ENCODE measurements around the gene SYPL2.
A peak's percentile ranks its signal among the peaks of the same experiment; 100 is the strongest.

Gene SYPL2

GRCh38 chr1:109509176-109510134, 43.1 kb downstream of the SYPL2 start, which contains the start of gene AMIGO1:
AMIGO1 (minus strand) TSS chr1:109509727; CDS start chr1:109508912, 815 bp downstream.
- peak; percentile 30 for DNase-seq (ENCODE audit: extremely low read depth in 1 of 2, low read depth in 1 of 2)

DNA sequence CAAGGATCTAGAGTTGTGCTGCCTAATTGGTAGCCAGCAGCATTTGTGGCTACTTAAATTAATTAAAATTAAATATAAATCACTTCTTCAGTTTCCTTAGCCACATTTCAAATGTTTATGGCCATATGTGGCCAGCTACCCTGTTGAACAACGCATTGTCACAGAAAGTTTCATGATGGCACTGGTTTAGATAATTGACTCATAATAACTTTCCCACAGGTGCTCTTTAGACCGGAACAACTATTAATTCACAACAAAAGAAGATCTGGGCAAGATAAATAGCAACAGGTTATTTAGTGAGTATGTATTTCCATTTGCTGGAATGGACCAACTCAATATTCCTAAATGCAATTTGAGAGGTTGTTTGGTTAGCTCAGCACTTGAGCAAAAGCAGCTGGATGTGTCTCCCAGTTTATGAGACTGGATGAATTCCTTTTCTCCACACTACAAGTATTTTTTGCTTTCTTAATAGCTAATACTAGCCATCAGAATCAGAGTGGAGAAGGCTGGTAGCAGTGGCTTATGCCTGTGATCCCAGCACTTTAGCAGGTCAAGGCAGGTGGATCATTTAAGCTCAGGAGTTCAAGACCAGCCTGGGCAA, 46.9 kb downstream of the SYPL2 start:
- DNase-seq (ENCODE audit: extremely low read depth in 1 of 2, low read depth in 1 of 2): no peak

DNA sequence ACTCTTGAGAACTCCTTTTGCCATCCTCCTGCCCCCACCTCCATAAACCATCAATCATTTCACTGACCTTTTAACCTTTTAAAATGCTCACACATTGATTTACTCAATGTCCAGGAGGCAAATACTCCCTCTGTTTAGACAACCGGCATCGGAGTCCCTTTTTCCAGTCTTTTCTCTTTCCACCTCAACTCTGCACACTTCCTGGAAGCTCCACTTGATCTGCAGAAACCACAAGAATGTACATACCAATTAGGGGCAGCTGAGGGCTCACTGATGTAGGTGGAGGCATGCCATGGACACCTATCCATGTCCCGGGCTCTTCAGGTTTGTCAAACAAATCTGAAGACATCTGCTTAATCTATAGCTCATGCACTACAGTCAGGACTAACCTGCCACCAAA, 48.5 kb downstream of the SYPL2 start:
- no peak for DNase-seq (ENCODE audit: extremely low read depth in 1 of 2, low read depth in 1 of 2)

GRCh38 chr1:109516872-109517271, 50.5 kb downstream of the SYPL2 start:
- DNase-seq (ENCODE audit: extremely low read depth in 1 of 2, low read depth in 1 of 2): no peak

DNA sequence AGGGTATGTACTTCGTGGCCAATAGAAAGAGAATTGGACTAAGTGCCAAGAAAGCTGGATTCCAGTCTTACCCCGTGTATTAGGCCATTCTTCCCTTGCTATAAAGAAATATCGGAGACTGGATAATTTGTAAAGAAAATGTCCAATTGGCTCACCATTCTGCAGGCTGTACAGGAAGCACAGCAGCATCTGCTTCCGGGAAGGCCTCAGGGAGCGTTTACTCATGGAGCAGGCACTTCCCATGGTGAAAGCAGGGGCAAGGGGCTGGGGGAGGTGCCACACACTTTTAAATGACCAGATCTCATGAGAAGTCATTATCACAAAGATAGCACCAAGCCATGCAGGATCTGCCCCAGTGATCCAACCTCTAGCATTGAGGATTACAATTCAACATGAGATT, 51.0 kb downstream of the SYPL2 start:
- no peak for DNase-seq (ENCODE audit: extremely low read depth in 1 of 2, low read depth in 1 of 2)

- no peak for DNase-seq (ENCODE audit: extremely low read depth in 1 of 2, low read depth in 1 of 2)
Observed at GRCh38 chr1:109521002-109521951, 54.9 kb downstream of the SYPL2 start.

DNA sequence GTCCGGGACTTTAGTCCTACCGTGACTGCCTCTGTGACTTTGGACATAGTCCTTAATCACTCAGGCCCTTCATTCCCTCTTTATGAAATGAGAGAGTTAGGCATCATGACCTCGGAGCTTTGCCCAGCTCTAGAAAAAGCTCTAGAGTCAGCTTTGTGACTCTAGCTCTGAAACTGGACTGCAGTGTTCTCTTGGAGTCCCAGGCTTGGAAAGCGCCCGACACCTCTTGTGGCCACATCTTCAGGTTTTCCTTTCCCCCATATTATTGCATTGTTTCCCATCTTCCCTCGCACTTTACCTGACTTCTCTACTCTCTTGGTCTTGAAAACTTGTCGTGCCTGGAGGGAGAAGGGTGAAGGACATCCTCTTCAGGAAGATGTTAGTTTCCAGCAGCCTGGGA, 55.7 kb downstream of the SYPL2 start:
- no peak for DNase-seq (ENCODE audit: extremely low read depth in 1 of 2, low read depth in 1 of 2)

DNA sequence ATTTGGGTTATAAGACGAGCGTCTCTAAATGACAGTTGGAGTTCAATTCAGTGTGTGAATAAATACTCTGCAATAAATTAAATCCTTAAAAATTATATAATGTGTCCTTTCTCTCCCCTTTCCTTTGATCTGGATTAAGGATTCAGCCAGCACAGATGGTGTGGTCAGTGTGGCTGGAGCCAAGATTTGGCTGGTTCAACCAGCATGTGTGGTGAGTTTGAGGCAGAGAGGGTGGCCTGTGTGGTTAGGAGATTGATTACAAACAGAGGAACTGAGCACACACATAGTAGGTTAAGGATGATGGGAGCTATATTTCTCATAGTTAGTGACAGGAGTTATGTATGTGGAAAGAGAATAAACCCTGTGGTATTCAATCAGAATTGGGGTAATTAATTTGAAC, 57.4 kb downstream of the SYPL2 start:
- DNase-seq (ENCODE audit: extremely low read depth in 1 of 2, low read depth in 1 of 2): no peak

DNA sequence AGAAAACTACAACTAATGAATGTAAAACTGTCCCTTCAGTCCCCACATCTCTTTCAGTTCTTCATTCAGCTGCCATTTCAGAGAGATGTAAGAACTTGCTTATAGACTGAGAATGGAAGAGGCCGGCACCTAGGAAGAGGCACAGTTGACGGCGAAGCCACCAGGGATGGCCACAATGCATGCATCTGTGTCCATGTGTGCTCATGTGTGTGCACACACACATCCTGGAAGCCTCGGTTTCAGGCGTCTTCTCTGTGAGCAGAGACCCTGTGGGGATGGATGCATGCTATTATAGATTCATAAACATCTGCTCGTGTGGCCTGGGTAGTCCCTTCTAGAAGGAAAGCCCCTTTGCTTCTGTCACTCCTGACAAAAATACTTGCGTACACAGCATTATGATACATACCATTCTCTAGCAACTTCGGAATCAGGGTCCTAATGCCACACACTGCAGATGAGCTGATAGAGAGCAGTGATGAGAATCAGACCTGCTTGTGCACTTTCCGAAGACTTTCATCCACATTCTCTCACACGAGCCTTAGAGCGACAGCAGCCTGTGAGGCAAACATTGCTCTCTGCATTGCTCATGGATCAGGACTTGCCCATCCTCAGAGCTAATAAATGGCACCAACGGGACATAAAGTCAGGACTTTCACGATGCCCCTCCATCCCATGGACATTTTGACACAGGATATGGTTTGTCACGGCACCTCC, 60.9 kb downstream of the SYPL2 start:
- DNase-seq (ENCODE audit: extremely low read depth in 1 of 2, low read depth in 1 of 2): no peak

GRCh38 chr1:109527846-109528695, 61.7 kb downstream of the SYPL2 start:
- DNase-seq (ENCODE audit: extremely low read depth in 1 of 2, low read depth in 1 of 2): no peak

DNA sequence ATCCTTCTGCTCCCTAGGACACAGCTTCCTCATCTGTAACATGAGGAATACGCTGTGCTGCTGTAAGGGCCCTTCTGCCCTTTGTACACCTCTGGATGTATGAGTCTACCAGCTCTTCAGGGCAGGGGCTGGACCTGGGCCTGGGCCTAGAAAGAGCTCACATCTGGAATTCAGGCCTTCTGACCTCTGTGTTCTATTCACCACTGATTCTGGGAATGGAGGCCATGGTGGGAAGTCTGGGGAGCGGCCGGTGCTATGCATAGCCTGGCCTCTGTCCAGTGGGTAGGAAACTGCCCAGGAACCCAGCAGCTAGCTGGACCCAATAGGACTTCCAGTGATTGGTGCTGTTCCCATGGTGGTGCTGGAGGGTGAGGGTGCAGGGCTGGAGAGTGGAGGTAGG, 62.4 kb downstream of the SYPL2 start:
- no peak for DNase-seq (ENCODE audit: extremely low read depth in 1 of 2, low read depth in 1 of 2)

- no peak for DNase-seq (ENCODE audit: extremely low read depth in 1 of 2, low read depth in 1 of 2)
Observed at GRCh38 chr1:109529881-109530456, 63.6 kb downstream of the SYPL2 start.

- DNase-seq (ENCODE audit: extremely low read depth in 1 of 2, low read depth in 1 of 2): no peak
Observed at GRCh38 chr1:109530457-109531087, 64.2 kb downstream of the SYPL2 start.

DNA sequence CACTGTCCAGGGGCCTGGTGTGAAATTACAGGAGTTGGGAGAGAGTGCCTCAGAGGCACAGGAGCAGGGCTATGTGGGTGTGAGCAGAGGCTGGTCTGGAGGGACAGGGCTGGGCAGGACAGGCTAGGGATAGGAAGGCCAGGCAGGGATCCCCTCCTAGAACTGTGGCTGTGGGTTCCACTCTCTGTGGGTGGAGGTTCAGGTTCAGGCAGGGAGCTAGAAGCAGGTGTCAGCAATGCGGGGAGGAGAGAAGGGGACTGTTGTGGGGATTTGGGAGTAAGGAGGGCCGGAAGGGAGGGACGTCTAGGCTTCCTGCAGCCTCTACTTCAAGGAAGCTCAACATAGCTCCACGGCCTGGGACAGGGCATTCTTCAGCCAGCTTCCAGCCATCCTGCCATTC, 65.0 kb downstream of the SYPL2 start:
- no peak for DNase-seq (ENCODE audit: extremely low read depth in 1 of 2, low read depth in 1 of 2)

Measured in stimulated activated CD8-positive, alpha-beta memory T cell treated with anti-CD3 and anti-CD28 coated beads, Interleukin-7, amount 100 ng/mL, for 48 hours (primary cell).